NCI-H2171 treated with DMSO at 0.1 percent for 48 hours (cell line): ENCODE results near the gene YEATS2.
"Not testable (repeated sequence)": the region's sequence is repeated elsewhere in the genome, so short reads cannot be mapped to it uniquely, and the experiment has no call there.

Experiments
- DNase-seq: peaks from one replicate; lab custom pipeline; 2025; lab: John Stamatoyannopoulos, UW

The YEATS2 gene

DNA sequence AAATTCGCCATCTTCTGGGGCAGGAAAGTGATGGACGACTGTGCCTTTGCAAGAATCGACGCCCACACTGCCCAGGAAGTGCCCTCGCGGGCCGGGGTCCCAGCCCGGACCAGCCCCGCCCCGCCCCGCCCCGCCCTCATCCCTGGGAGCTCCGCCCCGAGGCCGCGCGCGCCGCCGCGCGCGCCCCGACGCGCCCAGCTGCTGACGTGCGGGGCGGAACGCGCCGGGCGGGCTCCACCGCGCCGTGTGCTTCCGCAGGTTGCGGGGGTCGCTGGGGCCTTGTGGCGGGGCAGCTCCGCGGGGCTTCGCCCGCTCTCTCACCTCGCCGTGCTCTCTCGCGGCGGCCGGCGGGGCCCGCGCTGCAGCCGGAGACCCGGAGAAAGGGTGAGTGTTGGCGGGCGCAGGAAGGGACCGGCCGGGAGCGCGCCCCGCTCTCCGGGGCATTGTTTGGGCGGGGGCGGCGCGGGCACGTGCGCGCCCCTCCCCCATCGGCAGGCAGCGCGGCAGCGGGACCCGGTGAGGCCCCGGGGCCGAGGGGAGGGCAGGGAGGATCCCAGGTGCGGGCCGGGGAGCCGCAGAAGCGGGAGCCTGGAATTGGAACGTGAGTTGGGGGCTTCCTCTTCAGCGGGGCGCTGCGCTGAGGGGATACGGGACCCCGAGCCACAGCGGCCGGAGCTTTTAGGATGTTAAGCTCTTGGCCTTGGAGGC lies at the start of gene YEATS2:
YEATS2 (plus strand) TSS at position 188 of the 708 bp plus-strand sequence. CDS start 17,366 bp downstream, outside the sequence.
- peak; percentile 76 for DNase-seq

DNA sequence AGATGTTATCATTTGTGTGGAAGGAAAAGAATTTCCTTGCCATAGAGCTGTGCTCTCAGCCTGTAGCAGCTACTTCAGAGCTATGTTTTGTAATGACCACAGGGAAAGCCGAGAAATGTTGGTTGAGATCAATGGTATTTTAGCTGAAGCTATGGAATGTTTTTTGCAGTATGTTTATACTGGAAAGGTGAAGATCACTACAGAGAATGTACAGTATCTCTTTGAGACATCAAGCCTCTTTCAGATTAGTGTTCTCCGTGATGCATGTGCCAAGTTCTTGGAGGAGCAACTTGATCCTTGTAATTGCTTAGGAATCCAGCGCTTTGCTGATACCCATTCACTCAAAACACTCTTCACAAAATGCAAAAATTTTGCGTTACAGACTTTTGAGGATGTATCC lies 47.0 kb upstream of the YEATS2 start:
- DNase-seq: no peak

DNA sequence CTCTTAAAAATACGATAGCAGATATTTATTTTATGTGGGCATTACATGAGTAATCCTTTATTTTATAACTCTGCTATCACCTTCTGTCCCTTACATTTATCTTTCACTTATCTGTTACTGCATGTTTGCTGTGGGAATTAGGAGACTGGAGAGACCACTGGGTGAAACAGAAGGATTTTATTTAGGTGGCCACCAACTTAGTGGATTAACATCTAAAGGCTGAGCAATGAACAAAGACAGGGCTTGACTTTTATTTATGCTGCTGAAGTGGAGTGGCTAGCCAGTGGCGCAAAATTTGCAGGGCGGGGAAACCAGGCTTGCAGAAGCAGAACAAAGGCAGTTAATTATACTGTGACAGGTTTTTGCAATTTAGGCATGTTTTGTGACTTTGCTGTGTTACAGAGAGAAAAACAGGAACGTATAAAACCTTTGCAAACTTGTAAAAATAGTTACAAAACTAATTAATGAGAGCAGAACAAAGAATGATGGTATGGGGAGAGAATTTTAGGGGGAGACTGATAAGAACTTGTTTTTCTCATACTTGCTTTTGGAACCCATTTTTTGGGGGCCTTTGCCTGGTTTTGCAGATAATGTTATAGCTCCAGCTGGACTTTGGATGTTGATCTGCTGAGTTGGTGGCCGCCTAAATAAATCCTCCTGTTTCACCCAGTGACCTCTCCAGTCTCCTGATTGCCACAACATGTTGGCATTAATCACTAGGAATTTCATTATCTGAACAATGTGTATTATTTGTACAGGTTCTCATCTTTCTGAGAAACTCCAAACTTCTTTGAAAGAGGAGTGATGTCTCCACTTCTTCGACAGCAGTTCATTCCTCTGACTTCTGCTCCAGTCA lies 44.2 kb upstream of the YEATS2 start:
- DNase-seq: no peak

DNA sequence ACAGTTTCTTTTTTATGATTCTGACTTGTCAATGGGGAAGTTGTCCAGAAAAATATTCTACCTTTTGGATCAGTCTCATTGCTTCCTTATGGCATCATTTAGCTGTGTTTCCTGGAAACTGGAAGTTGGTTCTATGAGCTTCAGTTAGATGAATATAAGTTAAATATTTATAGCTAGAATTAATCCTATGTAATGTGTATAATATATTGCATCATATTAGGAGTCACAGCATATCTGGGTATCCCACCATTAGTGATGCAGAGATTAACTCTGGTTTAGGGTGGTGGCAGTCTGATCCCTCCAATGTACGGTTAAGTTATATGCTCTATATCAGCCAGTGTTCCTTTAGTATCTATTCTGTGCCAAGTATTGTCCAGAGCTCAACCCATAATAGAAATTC lies 42.9 kb upstream of the YEATS2 start:
- DNase-seq: no peak

DNA sequence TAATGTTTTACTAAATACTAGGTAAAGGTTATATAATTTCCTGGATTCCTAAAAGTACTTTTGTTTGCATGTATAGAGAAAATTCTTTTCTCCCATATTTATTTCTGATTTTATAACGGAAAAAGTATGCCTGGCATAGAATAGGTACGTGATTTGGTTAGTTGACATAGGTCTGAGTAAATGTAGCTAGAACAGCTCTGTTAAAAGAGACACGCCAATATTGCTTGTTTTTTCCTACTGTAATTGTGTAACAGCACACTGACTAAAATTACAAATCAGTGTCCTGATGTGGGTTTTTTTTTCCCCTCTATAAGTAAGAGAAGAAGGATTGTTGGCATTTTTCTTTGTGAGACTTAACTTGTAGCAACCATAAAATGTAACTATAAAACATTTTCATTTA lies 35.5 kb upstream of the YEATS2 start:
- DNase-seq: no peak

DNA sequence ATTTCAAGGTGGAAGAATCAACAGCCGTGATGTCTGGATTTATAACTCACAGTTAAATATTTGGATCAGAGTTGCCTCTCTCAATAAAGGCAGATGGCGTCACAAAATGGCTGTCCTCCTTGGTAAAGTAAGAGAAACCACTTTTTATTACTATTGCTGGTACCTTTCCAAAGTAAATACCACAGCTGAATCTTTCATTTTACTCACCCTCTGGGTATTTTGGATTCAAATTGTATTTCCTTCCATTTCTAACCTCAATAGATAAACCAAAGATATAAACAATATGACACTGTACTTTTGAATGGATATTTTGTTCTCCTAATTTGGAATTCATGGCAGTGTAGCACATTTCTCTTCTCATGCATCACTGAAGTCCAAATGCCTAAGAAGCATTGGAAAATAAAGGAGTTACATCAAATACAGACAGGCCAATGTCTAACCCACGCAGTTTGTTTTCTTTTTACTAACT lies 32.6 kb upstream of the YEATS2 start:
- no peak for DNase-seq

DNA sequence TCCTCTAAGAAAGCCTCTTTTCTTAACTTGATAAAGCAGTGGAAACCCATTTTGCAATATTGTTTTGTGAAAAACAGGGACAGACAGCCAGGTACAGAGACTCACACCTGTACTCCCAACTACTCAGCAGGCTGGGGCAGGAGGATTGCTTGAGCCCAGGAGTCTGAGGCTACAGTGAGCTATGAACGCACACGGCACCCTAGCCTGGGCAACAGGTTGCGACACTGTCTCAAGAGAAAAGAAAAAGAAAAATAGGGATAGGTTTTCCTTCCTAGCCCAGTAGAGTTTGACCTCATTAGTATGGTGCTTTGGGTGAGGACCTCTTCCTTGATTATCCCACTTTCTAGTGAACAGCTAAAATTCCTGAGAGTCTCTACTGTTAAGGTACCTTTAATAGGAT lies 17.5 kb upstream of the YEATS2 start:
- DNase-seq: no peak

DNA sequence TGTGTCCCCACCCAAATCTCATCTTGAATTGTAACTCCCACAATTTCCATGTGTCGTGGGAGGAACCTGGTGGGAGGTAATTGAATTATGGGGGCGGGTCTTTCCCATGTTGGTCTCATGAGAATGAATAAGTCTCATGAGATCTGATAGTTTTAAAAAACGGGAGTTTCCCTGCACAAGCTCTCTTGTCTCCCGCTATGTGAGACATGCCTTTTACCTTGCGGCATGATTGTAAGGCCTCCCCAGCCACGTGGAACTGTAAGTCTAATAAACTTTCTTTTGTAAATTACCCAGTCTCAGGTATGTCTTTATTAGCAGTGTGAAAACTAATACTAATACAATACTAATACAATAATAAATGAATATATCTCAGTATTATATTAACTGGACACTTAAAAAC lies 9.9 kb upstream of the YEATS2 start:
- no peak for DNase-seq

DNA sequence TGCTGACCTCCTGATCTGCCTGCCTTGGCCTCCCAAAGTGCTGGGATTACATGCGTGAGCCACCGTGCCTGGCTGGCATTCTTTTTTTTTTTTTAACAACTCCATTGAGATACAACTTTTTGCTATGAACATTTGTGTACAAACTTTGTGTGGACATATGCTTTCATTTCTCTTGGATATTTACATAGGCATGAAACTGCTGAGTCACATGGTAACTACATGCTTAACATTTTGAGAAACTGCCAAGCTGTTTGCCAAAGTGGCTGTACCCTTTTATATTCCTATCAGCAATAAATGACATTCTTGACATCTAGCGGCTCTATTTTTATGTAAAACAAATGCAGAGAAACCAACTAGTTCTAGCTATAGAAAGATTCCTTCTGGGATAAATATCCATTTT lies 8.7 kb upstream of the YEATS2 start:
- no peak for DNase-seq

DNA sequence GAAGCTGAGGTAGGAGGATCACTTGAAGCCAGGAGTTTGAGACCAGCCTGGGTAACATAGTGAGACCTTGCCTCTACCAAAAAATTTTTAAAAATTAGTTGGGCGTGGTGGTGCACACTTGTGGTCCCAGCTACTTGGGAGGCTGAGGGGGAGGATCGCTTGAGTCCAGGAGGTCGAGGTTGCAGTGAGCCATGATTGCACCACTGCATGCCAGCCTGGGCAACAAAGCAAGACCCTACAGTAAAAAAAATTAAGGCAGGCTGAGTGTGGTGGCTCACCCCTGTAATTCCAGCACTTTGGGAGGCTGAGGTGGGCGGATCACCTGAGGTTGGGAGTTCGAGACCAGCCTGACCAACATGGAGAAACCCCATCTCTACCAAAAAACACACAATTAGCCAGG lies 8.0 kb upstream of the YEATS2 start:
- DNase-seq: not testable (repeated sequence)

DNA sequence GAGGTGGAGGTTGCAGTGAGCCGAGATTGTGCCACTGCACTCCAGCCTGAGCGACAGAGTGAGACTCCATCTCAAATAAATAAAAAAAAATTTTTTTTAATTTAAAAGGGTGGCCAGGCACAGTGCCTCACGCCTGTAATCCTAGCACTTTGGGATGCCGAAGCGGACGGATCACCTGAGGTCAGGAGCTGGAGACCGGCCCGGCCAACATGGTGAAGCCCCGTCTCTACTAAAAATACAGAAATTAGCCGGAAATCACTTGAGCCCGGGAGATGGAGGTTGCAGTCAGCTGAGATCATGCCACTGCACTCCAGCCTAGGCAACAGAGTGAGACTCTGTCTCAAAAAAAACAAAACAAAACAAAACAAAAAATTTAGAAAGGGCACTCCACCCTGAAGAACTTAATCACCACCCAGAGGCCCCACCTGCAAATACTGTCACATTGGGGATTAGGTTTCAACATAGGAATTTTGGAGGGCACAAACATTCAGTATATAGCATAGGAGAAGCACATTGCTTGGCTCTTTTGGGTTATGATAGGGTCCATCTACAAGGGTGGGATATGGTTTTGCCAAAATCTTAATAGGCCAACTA lies 7.1 kb upstream of the YEATS2 start:
- DNase-seq: no peak

DNA sequence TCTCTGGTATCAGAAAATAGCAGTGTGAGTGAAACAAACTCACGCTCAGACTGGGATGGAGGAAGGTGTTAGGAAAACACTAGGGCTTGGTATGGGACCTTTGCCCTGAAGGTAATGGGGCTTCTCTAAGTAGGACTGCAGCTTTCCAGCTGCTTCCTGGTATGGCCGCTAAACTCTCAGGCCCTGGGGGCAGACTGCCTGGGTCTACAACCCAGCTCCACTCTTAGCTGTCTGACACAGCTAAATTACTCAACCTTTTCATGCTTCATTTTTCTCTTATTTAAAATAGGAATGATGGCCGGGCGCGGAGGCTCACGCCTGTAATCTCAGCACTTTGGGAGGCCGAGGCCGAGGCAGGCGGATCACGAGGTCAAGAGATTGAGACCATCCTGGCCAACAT lies 5.2 kb upstream of the YEATS2 start:
- DNase-seq: no peak

DNA sequence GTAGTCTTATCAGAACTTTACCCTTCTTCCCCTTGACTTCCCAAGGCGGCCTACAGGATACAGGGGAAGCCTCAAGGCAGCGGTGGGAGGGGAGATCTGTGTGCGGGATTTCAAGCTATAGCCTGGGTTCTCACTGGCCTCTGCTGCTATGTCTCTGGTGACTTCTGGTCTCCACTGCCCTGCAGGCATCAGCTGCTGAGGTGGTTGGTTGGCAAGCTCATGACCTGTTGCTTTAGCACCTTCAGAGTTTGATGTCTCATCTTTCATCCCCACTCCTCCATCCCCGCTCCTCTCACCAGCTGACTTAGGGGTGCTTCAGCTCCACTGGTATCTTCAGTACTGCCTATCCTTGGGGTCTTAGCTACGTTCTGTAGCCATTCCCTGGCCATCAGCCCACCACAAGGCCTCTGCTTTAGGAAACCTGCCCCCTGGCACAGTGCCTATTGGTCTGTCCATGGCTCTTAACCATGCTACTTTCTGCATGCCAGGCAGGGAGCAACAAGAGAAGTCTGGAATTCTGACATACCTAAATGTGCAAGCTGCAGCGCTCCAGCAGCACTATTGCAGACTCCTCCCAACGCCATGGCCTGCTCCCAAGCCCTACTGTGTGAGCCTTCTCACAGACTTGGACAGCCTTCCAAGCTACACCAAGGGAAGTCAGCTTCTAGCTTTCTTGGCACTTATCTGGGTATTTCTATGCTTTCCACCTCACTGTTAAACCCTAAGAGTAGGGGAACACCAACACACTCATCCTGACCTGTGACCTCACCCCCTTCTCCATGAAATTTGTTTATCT lies 1.8 kb upstream of the YEATS2 start:
- DNase-seq: no peak

DNA sequence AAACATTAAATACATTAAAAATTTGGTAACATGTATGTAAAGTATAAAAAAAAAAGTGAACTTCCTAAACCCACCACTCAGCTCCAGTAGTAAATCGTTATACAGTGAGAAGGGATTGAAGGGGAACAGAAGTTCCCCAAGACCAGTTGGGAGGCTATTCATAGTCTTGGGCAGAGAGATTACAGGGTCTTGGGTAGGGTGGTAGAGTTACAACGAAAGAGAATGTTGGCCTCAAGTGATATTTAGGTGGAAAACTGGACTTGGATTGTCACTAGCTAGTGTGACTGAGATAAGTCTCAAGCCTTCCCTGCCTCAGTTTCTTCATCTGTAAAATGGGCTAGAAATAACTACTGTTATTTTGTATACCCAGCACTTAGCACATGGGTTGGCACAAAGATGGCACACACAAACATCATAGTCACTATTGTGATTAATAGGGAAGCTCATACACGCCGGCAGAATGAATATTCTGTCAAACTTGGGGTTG lies 431 bp upstream of the YEATS2 start:
- DNase-seq: no peak

DNA sequence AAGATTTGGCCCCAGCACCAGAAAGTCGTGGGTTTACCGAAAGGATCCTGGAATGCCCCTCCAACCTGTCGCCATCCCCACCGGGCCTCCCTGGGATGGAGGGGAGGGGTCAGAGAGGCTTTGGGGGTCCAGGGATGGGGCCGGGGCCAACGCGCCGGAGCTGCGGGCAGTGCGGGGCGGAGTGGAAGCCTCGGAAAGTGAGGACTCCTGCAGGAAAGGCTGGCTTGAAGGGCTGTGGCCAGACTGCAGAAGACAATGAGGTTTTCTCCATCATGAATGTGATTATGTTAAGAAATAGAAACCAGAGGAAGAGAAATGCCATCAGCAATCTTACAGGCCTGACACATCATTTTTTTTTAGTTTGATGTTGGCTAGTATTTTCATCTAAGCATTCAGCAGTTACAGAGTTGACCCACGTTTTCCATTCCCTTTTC lies 738 bp downstream of the YEATS2 start:
- DNase-seq: peak; percentile 44

DNA sequence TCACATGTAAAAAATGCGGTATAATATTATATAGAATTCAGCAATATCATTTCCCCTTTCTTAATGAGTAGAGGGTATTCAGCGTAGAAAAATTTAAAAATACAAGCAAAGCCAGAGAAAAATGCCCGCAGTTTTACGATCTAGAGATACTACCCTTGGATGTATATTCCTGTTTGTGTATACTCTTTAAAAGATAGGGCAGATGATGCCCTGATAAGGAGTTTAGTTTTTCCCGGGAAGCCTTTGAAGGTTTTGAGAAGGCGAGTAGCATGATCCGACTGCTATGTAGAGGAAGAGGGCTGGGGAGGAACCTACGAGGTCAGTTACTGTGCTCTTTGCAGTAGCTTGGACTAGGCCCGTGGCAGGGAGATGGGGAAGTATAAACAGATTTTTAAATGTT lies 1.2 kb downstream of the YEATS2 start:
- DNase-seq: peak; percentile 40

DNA sequence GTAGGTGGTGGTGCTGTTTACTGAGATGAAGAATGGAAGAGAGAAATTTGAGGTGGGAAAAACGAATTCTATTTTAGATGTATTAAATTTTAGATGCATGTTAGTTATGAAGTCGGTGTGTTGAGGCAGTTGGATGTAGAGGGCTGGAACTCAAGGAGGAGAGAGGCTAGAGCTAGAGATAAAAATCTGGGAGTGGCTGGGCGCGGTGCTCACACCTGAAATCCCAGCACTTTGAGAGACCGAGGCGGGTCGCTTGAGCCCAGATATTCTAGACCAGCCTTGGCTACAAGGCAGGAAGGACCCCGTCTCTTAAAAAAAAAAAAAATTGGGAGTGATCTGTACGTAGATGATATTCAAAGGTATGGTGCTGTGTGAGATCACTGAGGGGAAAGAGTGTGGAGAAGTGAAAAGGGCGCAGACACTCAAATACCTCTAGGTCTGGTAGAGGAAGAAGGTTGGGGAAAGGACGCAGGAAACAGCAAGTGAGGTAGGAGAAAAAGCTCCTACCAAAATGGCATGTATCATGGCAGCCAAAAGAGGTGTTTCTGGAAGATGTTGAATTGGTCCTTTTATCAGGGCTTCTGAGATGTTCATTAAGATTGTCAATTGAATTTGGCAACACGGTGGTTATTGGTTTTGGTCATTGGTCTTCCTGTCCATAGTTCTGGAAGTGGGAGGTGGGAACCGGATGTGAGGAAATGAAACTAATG lies 1.8 kb downstream of the YEATS2 start:
- DNase-seq: no peak

DNA sequence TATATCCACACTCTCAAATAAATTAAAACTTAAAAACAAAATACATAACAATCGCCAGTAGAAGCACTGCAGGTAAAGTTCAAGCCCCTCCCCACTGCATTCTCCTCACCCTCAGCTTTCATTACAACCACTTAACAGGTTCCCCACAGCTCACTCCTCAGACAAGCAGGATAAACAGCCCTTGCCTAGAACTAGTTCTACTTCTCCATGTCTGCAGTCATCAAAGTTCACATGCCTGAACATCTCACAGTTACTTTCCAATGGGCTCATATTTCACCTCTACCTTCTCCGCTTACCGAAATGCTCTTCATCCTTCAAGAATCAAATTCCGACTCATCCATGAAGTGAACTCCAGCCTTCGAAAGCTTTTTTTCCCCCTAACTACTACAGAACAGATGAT lies 4.1 kb downstream of the YEATS2 start:
- DNase-seq: peak; percentile 78

DNA sequence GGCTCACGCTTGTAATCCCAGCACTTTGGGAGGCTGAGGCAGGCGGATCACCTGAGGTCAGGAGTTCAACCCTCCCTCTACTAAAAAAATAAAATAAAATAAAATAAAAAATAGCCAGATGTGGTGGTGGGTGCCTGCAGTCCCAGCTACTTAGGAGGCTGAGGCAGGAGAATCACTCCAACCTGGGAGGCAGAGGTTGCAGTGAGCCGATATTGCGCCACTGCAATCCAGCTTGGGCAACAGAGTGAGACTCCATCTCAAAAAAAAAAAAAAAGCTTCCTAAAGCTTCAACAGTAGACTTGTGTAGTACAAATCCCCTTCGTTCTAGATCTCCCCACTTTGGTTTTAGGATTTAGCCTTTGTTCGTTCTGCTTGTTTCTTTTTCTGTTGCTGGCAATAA lies 6.3 kb downstream of the YEATS2 start:
- DNase-seq: not testable (repeated sequence)

DNA sequence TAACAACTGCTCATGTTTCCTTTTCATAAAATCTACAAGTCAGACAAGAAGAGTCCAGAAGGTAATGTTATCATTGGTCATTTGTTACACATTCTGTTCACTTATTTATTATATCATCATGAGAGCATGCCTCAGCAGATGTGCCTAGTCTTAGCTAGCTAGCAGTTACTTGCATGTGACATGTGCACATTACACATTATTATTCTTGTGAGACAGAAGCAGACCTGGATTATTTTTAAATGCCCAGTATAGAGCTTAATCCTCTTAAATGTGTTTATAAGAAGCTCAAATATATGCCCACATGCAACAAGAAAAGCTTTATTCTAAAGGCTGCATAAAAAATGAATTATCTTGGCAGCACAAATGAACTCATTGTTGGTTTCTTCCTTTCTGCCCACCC lies 12.6 kb downstream of the YEATS2 start:
- no peak for DNase-seq

DNA sequence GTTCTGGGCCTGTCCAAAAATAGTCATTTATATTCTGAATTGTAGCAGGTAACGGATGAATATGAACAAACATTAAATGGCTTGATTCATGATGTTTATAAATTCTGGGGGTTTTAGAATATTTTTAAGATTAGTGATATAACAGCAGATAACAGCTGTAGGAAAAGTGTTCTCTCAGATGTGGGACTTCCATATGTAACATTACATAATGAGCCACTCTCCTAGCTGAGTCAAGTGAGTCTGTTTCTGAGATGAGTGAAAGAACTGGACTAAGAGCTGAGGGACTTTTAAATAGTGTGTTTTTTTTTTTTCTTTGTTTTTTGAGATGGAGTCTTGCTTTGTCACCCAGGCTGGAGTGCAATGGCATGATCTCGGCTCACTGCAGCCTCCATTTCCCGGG lies 13.9 kb downstream of the YEATS2 start:
- no peak for DNase-seq
